Vagina (tissue), 2 donors: ENCODE measurements around the gene GAST. TPM values are rescaled to one million over a fixed set of nuclear protein-coding genes. Genes with fewer than 3 reads are reported as not detected.

Experiments used
- DNase-seq, 2 donors: peaks; one replicate each; pipeline ENCODE4 v3.0.0-alpha.2; 2017; ENCODE audit errors: extremely low spot score in 2 of 2
- H3K27ac ChIP-seq: fragments of 200-600 bp; sonication (generic); one replicate; pipeline ENCODE4 v1.5.1; 2019
- H3K27me3 ChIP-seq: fragments of 200-600 bp; sonication (generic); one replicate; pipeline ENCODE4 v1.5.1; 2019
- H3K36me3 ChIP-seq, 2 donors: fragments of 200-600 bp; sonication (generic); one replicate each; pipeline ENCODE4 v1.5.1; 2017 to 2019
- H3K4me1 ChIP-seq: fragments of 200-600 bp; sonication (generic); one replicate; pipeline ENCODE4 v1.5.1; 2019
- H3K4me3 ChIP-seq, 2 donors: fragments of 200-600 bp; sonication (generic); 1 replicate in 1 of 2; 2 replicates in 1 of 2; pipeline ENCODE4 v1.5.1; 2016 to 2019
- H3K9me3 ChIP-seq: fragments of 200-600 bp; sonication (generic); one replicate; pipeline ENCODE4 v1.5.1; 2019
- CTCF ChIP-seq, 3 experiments: fragments of 450-650 bp in 2 of 3; fragments of 200-600 bp in 1 of 3; sonication (generic) in 1 of 3; IDR thresholded peaks; one replicate each; pipeline ENCODE4 v1.5.1; 2017 to 2019; ENCODE audit warnings: antibody characterized with exemption in 3 of 3, mild to moderate bottlenecking in 2 of 3, moderate library complexity in 2 of 3
- POLR2A ChIP-seq, 2 donors: fragments of 450-650 bp; IDR thresholded peaks; one replicate each; pipeline ENCODE4 v1.6.1; 2017; ENCODE audit warnings: antibody characterized with exemption in 2 of 2, mild to moderate bottlenecking in 2 of 2, moderate library complexity in 2 of 2
- POLR2AphosphoS5 ChIP-seq, 2 donors: sonication (generic); formaldehyde crosslinking; IDR thresholded peaks; one replicate each; pipeline ENCODE4 v1.9.0; 2017; ENCODE audit warnings: antibody characterized with exemption in 2 of 2, mild to moderate bottlenecking in 2 of 2, low read depth in 1 of 2; ENCODE audit not compliant: insufficient read depth in 1 of 2
- intact Hi-C: fragments of 100-400 bp; cut with DNase I; formaldehyde crosslinking; loops from one replicate; pipeline ENCODE4 v1.15.1; 2023
- total RNA-seq: library from RNA; depleted of rRNA; stranded (reverse); fragments of >200 nt; gene quantifications from one replicate; pipeline ENCODE4 v1.2.3, GENCODE V29; 2016

GAST gene
- total RNA-seq, 1 donor from 2014 or later, result not detected

DNA sequence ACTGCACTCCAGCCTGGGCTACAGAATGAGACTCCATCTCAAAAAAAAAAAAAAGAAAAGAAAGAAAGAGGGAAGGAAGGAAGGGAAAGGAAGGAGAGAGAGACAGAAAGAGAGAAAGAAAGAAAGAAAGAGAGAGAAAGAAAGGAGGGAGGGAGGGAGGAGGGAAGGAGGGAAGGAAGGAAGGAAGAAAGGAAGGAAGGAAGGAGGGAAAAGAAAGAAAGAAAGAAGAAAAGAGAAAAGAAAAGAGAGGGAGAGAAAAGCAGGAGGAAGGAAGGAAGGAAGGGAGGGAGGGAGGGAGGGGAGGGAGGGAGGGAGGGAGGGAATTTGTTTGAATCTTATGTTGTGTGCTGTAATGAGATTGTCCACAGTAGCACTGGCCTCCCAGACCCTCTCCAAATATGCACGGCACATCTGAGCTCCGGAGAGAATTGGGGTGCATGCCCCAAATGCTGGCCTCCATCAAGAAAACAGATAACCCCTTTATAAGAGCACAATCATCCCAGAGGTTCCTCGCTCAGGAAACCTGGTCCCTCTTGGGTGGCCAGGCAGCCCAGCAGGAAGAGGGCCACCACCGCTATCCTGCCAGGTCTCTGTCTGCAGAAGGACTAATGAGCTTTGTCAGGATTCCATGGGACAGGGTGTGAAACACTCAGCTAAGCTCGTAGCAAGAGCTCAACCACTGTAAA, 32.2 kb upstream of the GAST start:
- no peak overlapping the region for H3K4me3 ChIP-seq
- no peak for DNase-seq
- intact Hi-C loops, result no loop called here
- H3K27ac ChIP-seq, result no peak overlapping the region
- TF ChIP-seq POLR2AphosphoS5 (IDR thresholded peaks at IDR 0.05; ENCODE audit: insufficient read depth in 1 of 2, low read depth in 1 of 2) (no peak), CTCF (IDR thresholded peaks at IDR 0.05) (no peak), POLR2A (IDR thresholded peaks at IDR 0.05) (no peak)
- H3K36me3 ChIP-seq, result no peaks in the 10 kb centered on the region
- H3K4me1 ChIP-seq, result peaks cover 6% of the 10 kb centered on the region
- H3K9me3 ChIP-seq, result no peaks in the 10 kb centered on the region
- no peaks in the 10 kb centered on the region for H3K27me3 ChIP-seq

- H3K9me3 ChIP-seq, result no peaks in the 10 kb centered on the region
- DNase-seq, result no peak
- no peak overlapping the region for H3K4me3 ChIP-seq
- peaks cover 6% of the 10 kb centered on the region for H3K4me1 ChIP-seq
- H3K36me3 ChIP-seq, result no peaks in the 10 kb centered on the region
- no peaks in the 10 kb centered on the region for H3K27me3 ChIP-seq
- TF ChIP-seq CTCF (IDR thresholded peaks at IDR 0.05), result no peak
- intact Hi-C loops, result no loop called here
- no peak overlapping the region for H3K27ac ChIP-seq
Observed at GRCh38 chr17:41680426-41681040, 31.6 kb upstream of the GAST start.

DNA sequence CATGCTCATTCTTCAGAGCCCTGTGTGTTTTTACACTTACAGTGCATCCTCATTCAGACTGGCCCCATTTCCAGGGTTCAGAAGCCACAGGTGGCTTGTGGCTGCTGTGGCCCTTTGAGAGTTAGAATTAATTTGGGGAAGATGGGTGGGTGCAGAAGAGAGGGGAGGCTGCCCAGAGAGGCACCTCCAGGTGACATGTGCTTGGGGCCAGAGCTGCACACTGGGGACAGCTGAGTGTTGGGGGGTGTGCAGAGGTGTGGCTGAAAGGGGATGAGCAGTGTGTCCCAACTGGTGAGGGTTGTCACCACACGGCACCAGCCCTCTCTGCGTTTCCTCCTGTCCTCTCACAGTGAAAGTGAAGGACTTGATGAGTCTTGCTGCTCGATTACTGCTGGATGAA, 30.4 kb upstream of the GAST start:
- Histone ChIP-seq H3K4me1 (peaks cover under 1% of the 10 kb centered on the region), H3K9me3 (no peaks in the 10 kb centered on the region), H3K36me3 (no peaks in the 10 kb centered on the region), H3K27me3 (no peaks in the 10 kb centered on the region), H3K4me3 (no peak overlapping the region), H3K27ac (no peak overlapping the region)
- no peak for TF ChIP-seq POLR2AphosphoS5 (IDR thresholded peaks at IDR 0.05; ENCODE audit: insufficient read depth in 1 of 2, low read depth in 1 of 2)
- no peak for TF ChIP-seq POLR2A (IDR thresholded peaks at IDR 0.05)
- no peak for TF ChIP-seq CTCF (IDR thresholded peaks at IDR 0.05)
- intact Hi-C loops, result no loop called here
- DNase-seq, result no peak

DNA sequence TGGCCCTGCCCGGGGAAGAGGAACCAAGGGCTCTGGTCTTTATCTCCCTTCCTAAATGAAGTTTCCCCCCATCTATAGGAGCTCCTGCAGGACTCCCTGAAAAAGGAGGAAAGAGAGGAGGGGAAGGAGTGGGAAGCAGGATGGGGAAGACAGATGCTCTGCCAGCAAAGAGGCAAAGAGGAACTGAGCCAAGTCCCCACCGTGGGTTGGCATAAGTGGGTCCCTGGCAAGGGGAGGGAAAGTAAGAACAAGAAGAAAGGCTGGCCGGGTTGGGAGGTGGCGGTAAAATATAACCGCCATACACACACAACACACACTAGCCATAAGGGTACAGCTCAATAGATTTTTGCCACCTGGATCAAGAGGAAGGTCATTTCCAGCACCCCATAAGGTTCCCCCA, 29.5 kb upstream of the GAST start:
- Histone ChIP-seq H3K9me3 (no peaks in the 10 kb centered on the region), H3K4me3 (no peak overlapping the region), H3K27me3 (no peaks in the 10 kb centered on the region), H3K27ac (no peak overlapping the region), H3K36me3 (no peaks in the 10 kb centered on the region), H3K4me1 (peaks cover 2% of the 10 kb centered on the region)
- DNase-seq, result no peak
- intact Hi-C loops, result no loop called here
- TF ChIP-seq CTCF (IDR thresholded peaks at IDR 0.05) (no peak), POLR2AphosphoS5 (IDR thresholded peaks at IDR 0.05; ENCODE audit: insufficient read depth in 1 of 2, low read depth in 1 of 2) (no peak), POLR2A (IDR thresholded peaks at IDR 0.05) (no peak)

DNA sequence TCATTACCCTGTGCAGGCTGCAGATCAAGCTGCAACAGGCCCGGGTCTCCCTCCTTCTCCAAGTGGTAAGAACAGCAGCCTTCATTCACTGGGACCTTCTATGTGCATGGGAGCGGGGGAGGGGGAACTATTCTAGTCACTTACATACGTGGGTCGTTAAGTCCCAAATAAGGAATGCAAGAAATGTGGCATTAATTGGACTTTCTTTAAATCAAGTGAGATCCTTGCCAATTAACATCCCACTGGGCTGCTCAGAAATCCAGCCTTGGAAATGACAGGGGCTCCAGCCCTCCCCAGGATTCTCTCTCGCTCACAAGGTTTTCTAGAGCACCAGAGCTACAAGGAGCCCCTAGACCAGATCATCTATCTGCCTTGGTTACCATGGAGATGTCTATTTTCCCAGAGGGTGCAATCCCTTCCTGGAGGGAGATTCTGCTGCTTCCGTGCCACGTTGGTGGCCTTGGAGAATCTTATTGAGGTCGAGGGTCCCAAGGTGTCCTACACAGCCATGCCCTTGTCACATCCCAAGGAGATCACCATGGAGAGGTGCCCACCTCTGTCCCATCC, 28.6 kb upstream of the GAST start:
- H3K27me3 ChIP-seq, result no peaks in the 10 kb centered on the region
- no peak for TF ChIP-seq POLR2AphosphoS5 (IDR thresholded peaks at IDR 0.05; ENCODE audit: insufficient read depth in 1 of 2, low read depth in 1 of 2)
- TF ChIP-seq CTCF (IDR thresholded peaks at IDR 0.05), result no peak
- no peak for TF ChIP-seq POLR2A (IDR thresholded peaks at IDR 0.05)
- H3K4me3 ChIP-seq, result no peak overlapping the region
- H3K27ac ChIP-seq, result no peak overlapping the region
- no peaks in the 10 kb centered on the region for H3K9me3 ChIP-seq
- DNase-seq, result no peak
- H3K36me3 ChIP-seq, result no peaks in the 10 kb centered on the region
- peaks cover 8% of the 10 kb centered on the region for H3K4me1 ChIP-seq
- intact Hi-C loops, result no loop called here
